ENCODE data around the gene MAD2L1BP.

The MAD2L1BP gene

DNA sequence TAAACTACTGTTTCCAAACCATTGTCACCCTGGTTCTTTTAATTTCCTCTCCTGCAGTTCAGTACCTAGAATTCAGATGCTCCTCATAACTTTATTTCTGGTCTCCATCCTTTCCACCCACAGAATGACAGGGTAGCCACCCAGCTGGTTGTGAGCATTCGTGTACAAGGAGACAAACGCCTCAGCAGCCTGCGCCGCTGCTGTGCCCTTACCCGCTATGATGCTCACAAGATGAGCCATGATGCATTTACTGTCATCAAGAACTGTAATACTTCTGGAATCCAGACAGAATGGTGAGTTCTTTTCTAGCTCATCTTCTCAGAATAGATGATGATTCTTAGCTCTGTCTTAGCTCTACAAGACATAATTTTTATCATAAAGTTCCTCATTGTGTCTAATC lies 25.2 kb upstream of the MAD2L1BP start:
- TF ChIP-seq, protein P1, sequence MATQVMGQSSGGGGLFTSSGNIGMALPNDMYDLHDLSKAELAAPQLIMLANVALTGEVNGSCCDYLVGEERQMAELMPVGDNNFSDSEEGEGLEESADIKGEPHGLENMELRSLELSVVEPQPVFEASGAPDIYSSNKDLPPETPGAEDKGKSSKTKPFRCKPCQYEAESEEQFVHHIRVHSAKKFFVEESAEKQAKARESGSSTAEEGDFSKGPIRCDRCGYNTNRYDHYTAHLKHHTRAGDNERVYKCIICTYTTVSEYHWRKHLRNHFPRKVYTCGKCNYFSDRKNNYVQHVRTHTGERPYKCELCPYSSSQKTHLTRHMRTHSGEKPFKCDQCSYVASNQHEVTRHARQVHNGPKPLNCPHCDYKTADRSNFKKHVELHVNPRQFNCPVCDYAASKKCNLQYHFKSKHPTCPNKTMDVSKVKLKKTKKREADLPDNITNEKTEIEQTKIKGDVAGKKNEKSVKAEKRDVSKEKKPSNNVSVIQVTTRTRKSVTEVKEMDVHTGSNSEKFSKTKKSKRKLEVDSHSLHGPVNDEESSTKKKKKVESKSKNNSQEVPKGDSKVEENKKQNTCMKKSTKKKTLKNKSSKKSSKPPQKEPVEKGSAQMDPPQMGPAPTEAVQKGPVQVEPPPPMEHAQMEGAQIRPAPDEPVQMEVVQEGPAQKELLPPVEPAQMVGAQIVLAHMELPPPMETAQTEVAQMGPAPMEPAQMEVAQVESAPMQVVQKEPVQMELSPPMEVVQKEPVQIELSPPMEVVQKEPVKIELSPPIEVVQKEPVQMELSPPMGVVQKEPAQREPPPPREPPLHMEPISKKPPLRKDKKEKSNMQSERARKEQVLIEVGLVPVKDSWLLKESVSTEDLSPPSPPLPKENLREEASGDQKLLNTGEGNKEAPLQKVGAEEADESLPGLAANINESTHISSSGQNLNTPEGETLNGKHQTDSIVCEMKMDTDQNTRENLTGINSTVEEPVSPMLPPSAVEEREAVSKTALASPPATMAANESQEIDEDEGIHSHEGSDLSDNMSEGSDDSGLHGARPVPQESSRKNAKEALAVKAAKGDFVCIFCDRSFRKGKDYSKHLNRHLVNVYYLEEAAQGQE (IDR thresholded peaks at IDR 0.05; ENCODE audit: low read depth) = no peak
- TF ChIP-seq, protein P2, sequence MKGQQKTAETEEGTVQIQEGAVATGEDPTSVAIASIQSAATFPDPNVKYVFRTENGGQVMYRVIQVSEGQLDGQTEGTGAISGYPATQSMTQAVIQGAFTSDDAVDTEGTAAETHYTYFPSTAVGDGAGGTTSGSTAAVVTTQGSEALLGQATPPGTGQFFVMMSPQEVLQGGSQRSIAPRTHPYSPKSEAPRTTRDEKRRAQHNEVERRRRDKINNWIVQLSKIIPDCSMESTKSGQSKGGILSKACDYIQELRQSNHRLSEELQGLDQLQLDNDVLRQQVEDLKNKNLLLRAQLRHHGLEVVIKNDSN (IDR thresholded peaks at IDR 0.05) = no peak
- TF ChIP-seq CREB1 (IDR thresholded peaks at IDR 0.05; ENCODE audit: low read depth) (no peak), FOXM1 (IDR thresholded peaks at IDR 0.05; ENCODE audit: borderline replicate concordance, low read depth) (no peak), TAF1 (IDR thresholded peaks at IDR 0.05; ENCODE audit: low read depth) (no peak), EP300 (IDR thresholded peaks at IDR 0.05; ENCODE audit: borderline replicate concordance) (no peak), CEBPB (IDR thresholded peaks at IDR 0.05) (no peak), EGR1 (IDR thresholded peaks at IDR 0.05) (no peak), RAD21 (IDR thresholded peaks at IDR 0.05; ENCODE audit: low read depth) (no peak)

GRCh38 chr6:43613721-43614395 lies 21.8 kb upstream of the MAD2L1BP start:
- no peak for TF ChIP-seq RAD21 (IDR thresholded peaks at IDR 0.05; ENCODE audit: low read depth)
- no peak for TF ChIP-seq ZBTB7A (IDR thresholded peaks at IDR 0.05; ENCODE audit: low read depth)
- no peak for TF ChIP-seq TCF12 (IDR thresholded peaks at IDR 0.05; ENCODE audit: low read depth)
- no peak for TF ChIP-seq MAX (IDR thresholded peaks at IDR 0.05)
- no peak for TF ChIP-seq YY1 (IDR thresholded peaks at IDR 0.05; ENCODE audit: low read depth)
- TF ChIP-seq EGR1 (IDR thresholded peaks at IDR 0.05) = no peak
- no peak for TF ChIP-seq CEBPB (IDR thresholded peaks at IDR 0.05)
- TF ChIP-seq, protein P2 (IDR thresholded peaks at IDR 0.05) = no peak
- no peak for TF ChIP-seq EP300 (IDR thresholded peaks at IDR 0.05; ENCODE audit: borderline replicate concordance)
- TF ChIP-seq NFIC (IDR thresholded peaks at IDR 0.05) = no peak
- TF ChIP-seq CREB1 (IDR thresholded peaks at IDR 0.05; ENCODE audit: low read depth) = no peak
- no peak for TF ChIP-seq TAF1 (IDR thresholded peaks at IDR 0.05; ENCODE audit: low read depth)
- TF ChIP-seq TEAD4 (IDR thresholded peaks at IDR 0.05) = no peak
- TF ChIP-seq, protein P1 (IDR thresholded peaks at IDR 0.05; ENCODE audit: low read depth) = no peak
- no peak for TF ChIP-seq FOXM1 (IDR thresholded peaks at IDR 0.05; ENCODE audit: borderline replicate concordance, low read depth)

DNA sequence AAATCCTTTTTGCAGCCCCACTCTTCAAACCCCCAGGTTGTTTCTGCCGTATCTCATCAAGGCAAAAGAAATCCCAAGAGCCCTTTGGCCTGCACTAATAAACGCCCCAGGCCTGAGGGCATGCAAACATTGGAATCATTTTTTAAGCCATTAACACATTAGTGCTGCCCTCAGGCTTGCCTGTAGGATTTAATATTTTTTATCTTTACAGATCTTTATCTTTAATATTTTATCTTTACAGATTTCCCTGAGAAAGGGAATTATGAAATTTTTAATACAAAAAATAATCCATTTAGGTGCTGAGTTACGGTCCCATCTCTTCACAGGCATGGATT lies 21.3 kb upstream of the MAD2L1BP start:
- TF ChIP-seq CEBPB (IDR thresholded peaks at IDR 0.05) = no peak
- TF ChIP-seq NFIC (IDR thresholded peaks at IDR 0.05) = no peak
- TF ChIP-seq, protein P2 (IDR thresholded peaks at IDR 0.05) = no peak
- no peak for TF ChIP-seq RAD21 (IDR thresholded peaks at IDR 0.05; ENCODE audit: low read depth)
- TF ChIP-seq TCF12 (IDR thresholded peaks at IDR 0.05; ENCODE audit: low read depth) = no peak
- TF ChIP-seq, protein P1 (IDR thresholded peaks at IDR 0.05; ENCODE audit: low read depth) = no peak

GRCh38 chr6:43616725-43617472 lies 18.7 kb upstream of the MAD2L1BP start:
- TF ChIP-seq YY1 (IDR thresholded peaks at IDR 0.05; ENCODE audit: low read depth) (no peak), CREB1 (IDR thresholded peaks at IDR 0.05; ENCODE audit: low read depth) (no peak), EP300 (IDR thresholded peaks at IDR 0.05; ENCODE audit: borderline replicate concordance) (no peak), CEBPB (IDR thresholded peaks at IDR 0.05) (no peak), TCF12 (IDR thresholded peaks at IDR 0.05; ENCODE audit: low read depth) (no peak)

All from Ishikawa (cell line).